Limb (tissue), 2 donors: Measurements from ENCODE around the gene PACS2.
A peak's percentile ranks its signal among the peaks of the same experiment; 100 is the strongest.
"Not testable (repeated sequence)": the region's sequence is repeated elsewhere in the genome, so short reads cannot be mapped to it uniquely, and the experiment has no call there.

ENCODE experiments used
- DNase-seq, 2 donors: peaks; one replicate each; pipeline ENCODE4 v3.0.0-alpha.2; 2016; ENCODE audit errors: extremely low spot score in 2 of 2

PACS2 gene

GRCh38 chr14:105348945-105349699, 34.6 kb downstream of the PACS2 start:
- peak in 1 of 2 donors; percentile 22 for DNase-seq

GRCh38 chr14:105349992-105350391, 35.4 kb downstream of the PACS2 start:
- peak in 1 of 2 donors; percentile 22 for DNase-seq

- DNase-seq: peak in 1 of 2 donors; percentile 27
These were observed 36.1 kb downstream of the PACS2 start for GRCh38 chr14:105350450-105351244.

GRCh38 chr14:105351410-105351809, 36.9 kb downstream of the PACS2 start:
- DNase-seq: no peak

GRCh38 chr14:105351920-105352851, 37.6 kb downstream of the PACS2 start:
- DNase-seq: peak; percentile 40 to 85

- DNase-seq: peak in 1 of 2 donors; percentile 56
These were observed 38.6 kb downstream of the PACS2 start for GRCh38 chr14:105353136-105353535.

GRCh38 chr14:105354541-105354940, 40.0 kb downstream of the PACS2 start:
- DNase-seq: no peak

GRCh38 chr14:105355049-105355575, 40.6 kb downstream of the PACS2 start:
- peak in 1 of 2 donors; percentile 20 for DNase-seq

GRCh38 chr14:105355850-105356604, 41.5 kb downstream of the PACS2 start:
- peak in 1 of 2 donors; percentile 26 for DNase-seq

GRCh38 chr14:105356927-105357326, 42.4 kb downstream of the PACS2 start:
- DNase-seq: peak in 1 of 2 donors; percentile 21

- no peak for DNase-seq
These were observed 43.1 kb downstream of the PACS2 start for GRCh38 chr14:105357626-105358025.

GRCh38 chr14:105358140-105358846, 43.7 kb downstream of the PACS2 start:
- no peak for DNase-seq

- DNase-seq: no peak
These were observed 44.4 kb downstream of the PACS2 start for GRCh38 chr14:105358943-105359342.

- DNase-seq: not testable (repeated sequence)
These were observed 46.9 kb downstream of the PACS2 start for GRCh38 chr14:105361412-105361811.

GRCh38 chr14:105363847-105364708, 49.5 kb downstream of the PACS2 start:
- DNase-seq: peak in 1 of 2 donors; percentile 45

- DNase-seq: no peak
These were observed 50.6 kb downstream of the PACS2 start for GRCh38 chr14:105365101-105365500.

- no peak for DNase-seq
These were observed 51.1 kb downstream of the PACS2 start for GRCh38 chr14:105365681-105366080.

GRCh38 chr14:105366386-105367074, 52.0 kb downstream of the PACS2 start:
- no peak for DNase-seq
